Inferior parietal cortex (tissue), 1 donor: ENCODE results near the gene ADRA2C.

Experiments
- DNase-seq: peaks from one replicate; pipeline ENCODE4 v3.0.0-alpha.2; 2016; ENCODE audit errors: extremely low spot score

Gene ADRA2C

GRCh38 chr4:3776166-3777032, 10.2 kb downstream of the ADRA2C start:
- no peak for DNase-seq

GRCh38 chr4:3777033-3777390, 10.8 kb downstream of the ADRA2C start:
- no peak for DNase-seq

- DNase-seq = no peak
These were observed 11.5 kb downstream of the ADRA2C start for GRCh38 chr4:3777669-3778068.

- DNase-seq = no peak
These were observed 13.3 kb downstream of the ADRA2C start for GRCh38 chr4:3779509-3779908.

- DNase-seq = no peak
These were observed 14.4 kb downstream of the ADRA2C start for GRCh38 chr4:3780347-3781171.

- no peak for DNase-seq
These were observed 15.2 kb downstream of the ADRA2C start for GRCh38 chr4:3781193-3781886.

GRCh38 chr4:3781997-3782930, 16.1 kb downstream of the ADRA2C start:
- DNase-seq = no peak

- no peak for DNase-seq
These were observed 17.6 kb downstream of the ADRA2C start for GRCh38 chr4:3783693-3784306.

GRCh38 chr4:3784454-3785291, 18.5 kb downstream of the ADRA2C start:
- no peak for DNase-seq

- DNase-seq = no peak
These were observed 19.0 kb downstream of the ADRA2C start for GRCh38 chr4:3785292-3785565.

- DNase-seq = peak; percentile 36
These were observed 20.1 kb downstream of the ADRA2C start for GRCh38 chr4:3786196-3786869.

- no peak for DNase-seq
These were observed 21.5 kb downstream of the ADRA2C start for GRCh38 chr4:3787489-3788365.

- no peak for DNase-seq
These were observed 22.1 kb downstream of the ADRA2C start for GRCh38 chr4:3788366-3788660.

GRCh38 chr4:3789587-3789986, 23.4 kb downstream of the ADRA2C start:
- DNase-seq = no peak

GRCh38 chr4:3790006-3790561, 23.9 kb downstream of the ADRA2C start:
- no peak for DNase-seq

GRCh38 chr4:3791256-3791655, 25.1 kb downstream of the ADRA2C start:
- no peak for DNase-seq

- DNase-seq = no peak
These were observed 25.8 kb downstream of the ADRA2C start for GRCh38 chr4:3791910-3792542.

- DNase-seq = no peak
These were observed 26.6 kb downstream of the ADRA2C start for GRCh38 chr4:3792813-3793212.
